Karpas-422 (cell line): ENCODE results near the gene WWOX. TPM values are rescaled to one million over a fixed set of nuclear protein-coding genes. Genes with fewer than 3 reads are reported as not detected.

Experiments
- DNase-seq: peaks from one replicate; pipeline ENCODE4 v3.0.0-alpha.2; 2015
- H2AFZ ChIP-seq: fragments of 200-600 bp; sonication (generic); 2 replicates; pipeline ENCODE4 v1.6.1; 2014; ENCODE audit warnings: antibody characterized with exemption, low read length, mixed read lengths
- H3K27ac ChIP-seq: fragments of 200-600 bp; sonication (generic); 2 replicates; pipeline ENCODE4 v1.5.1; 2014; ENCODE audit warnings: mild to moderate bottlenecking, low read length, moderate library complexity
- H3K27me3 ChIP-seq: fragments of 200-600 bp; sonication (generic); 2 replicates; pipeline ENCODE4 v1.6.1; 2014; ENCODE audit warnings: low read length, mixed read lengths
- H3K36me3 ChIP-seq: fragments of 200-600 bp; sonication (generic); 2 replicates; pipeline ENCODE4 v1.6.1; 2014; ENCODE audit warnings: low read length, mixed read lengths; ENCODE audit not compliant: insufficient read depth
- H3K4me1 ChIP-seq: fragments of 200-600 bp; sonication (generic); 2 replicates; pipeline ENCODE4 v1.6.1; 2014; ENCODE audit warnings: mild to moderate bottlenecking, low read length, mixed read lengths
- H3K4me2 ChIP-seq: fragments of 200-600 bp; sonication (generic); 2 replicates; pipeline ENCODE4 v1.6.1; 2014; ENCODE audit warnings: low read length, low read depth, mild to moderate bottlenecking; ENCODE audit not compliant: poor library complexity, severe bottlenecking
- H3K4me3 ChIP-seq: fragments of 200-600 bp; sonication (generic); 2 replicates; pipeline ENCODE4 v1.5.1; 2014; ENCODE audit warnings: mild to moderate bottlenecking, antibody characterized with exemption, low read length, mixed read lengths
- H3K79me2 ChIP-seq: fragments of 200-600 bp; sonication (generic); 2 replicates; pipeline ENCODE4 v1.6.1; 2014; ENCODE audit warnings: mild to moderate bottlenecking, low read length, mixed read lengths
- H3K9ac ChIP-seq: fragments of 200-600 bp; sonication (generic); 2 replicates; pipeline ENCODE4 v1.6.0; 2014; ENCODE audit warnings: low read length
- H3K9me2 ChIP-seq: fragments of 200-600 bp; sonication (generic), shearing (Covaris generic); replicated peaks from 2 replicates; pipeline ENCODE4 v1.6.0; 2014; ENCODE audit warnings: mild to moderate bottlenecking, low read length, moderate library complexity; ENCODE audit not compliant: insufficient read depth
- H3K9me3 ChIP-seq: fragments of 300-700, 200-600 bp; sonication (generic); 2 replicates; pipeline ENCODE4 v1.6.1; 2014; ENCODE audit warnings: low read length, mixed read lengths
- H4K20me1 ChIP-seq: fragments of 200-600 bp; sonication (generic); 2 replicates; pipeline ENCODE4 v1.6.1; 2014; ENCODE audit warnings: mild to moderate bottlenecking, antibody characterized with exemption, low read length, low read depth; ENCODE audit not compliant: insufficient read depth
- total RNA-seq: library from RNA; depleted of rRNA; stranded (reverse); fragments of >200 nt; shearing (Covaris generic); gene quantifications from 2 replicates; pipeline ENCODE4 v1.2.3, GENCODE V29; 2014; ENCODE audit warnings: low replicate concordance

Gene WWOX
- total RNA-seq, 1 experiment from 2014 or later, result 66.2 TPM

DNA sequence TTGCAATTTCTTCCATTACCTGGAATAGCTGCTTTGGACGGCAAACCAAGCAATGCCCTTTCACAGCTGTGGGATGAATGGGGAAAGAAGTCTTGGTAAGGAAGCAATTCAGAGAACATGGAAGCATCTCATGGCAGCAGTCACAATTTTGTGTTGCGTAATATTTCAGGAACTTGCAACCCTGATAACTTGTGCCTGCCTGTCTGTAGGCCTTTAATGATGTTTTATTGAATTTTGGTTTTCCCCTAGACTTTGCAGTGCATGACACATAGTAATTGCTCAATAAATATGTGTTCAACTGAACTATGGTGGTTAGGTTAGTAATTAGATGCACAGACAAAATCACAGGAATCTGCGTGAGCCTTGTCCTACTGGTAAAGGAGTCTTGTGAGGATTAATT lies 439.5 kb downstream of the WWOX start:
- Histone ChIP-seq H3K79me2 (no peaks in the 10 kb centered on the region), H3K9ac (no peak overlapping the region), H3K36me3 (no peaks in the 10 kb centered on the region), H3K4me1 (no peaks in the 10 kb centered on the region), H3K4me3 (no peak overlapping the region), H4K20me1 (no peaks in the 10 kb centered on the region), H3K4me2 (no peak overlapping the region), H3K9me2 (no peaks in the 10 kb centered on the region), H3K9me3 (peaks cover 13% of the 10 kb centered on the region), H2AFZ (no peak overlapping the region), H3K27ac (no peak overlapping the region), H3K27me3 (no peaks in the 10 kb centered on the region)
- DNase-seq, result no peak

DNA sequence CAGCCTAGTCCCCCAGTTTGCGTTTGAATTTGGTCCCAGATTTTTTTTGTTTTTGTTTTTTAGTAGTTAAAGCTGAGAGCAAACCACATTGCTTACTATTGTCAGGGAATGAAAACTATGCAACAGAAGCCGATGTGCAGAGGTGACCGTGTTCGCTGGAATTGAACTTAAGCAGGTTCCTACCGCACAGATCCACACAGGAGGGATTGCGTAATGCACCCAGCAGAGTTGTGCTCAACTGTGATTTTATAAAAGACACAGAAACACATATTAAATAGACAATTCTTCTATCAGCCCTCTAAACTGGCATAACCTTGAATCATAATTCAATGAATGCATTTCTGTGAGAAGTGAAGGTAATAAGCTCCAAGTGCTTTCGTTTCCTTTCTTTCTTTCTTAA lies 443.0 kb downstream of the WWOX start:
- Histone ChIP-seq H4K20me1 (no peaks in the 10 kb centered on the region), H3K9me2 (no peaks in the 10 kb centered on the region), H3K27ac (no peak overlapping the region), H3K9ac (no peak overlapping the region), H3K9me3 (peaks cover 5% of the 10 kb centered on the region; the same call in 1 of the 2 replicates), H3K27me3 (no peaks in the 10 kb centered on the region), H3K4me1 (no peaks in the 10 kb centered on the region), H3K79me2 (no peaks in the 10 kb centered on the region), H3K36me3 (no peaks in the 10 kb centered on the region), H3K4me2 (no peak overlapping the region), H3K4me3 (no peak overlapping the region), H2AFZ (no peak overlapping the region)
- no peak for DNase-seq

DNA sequence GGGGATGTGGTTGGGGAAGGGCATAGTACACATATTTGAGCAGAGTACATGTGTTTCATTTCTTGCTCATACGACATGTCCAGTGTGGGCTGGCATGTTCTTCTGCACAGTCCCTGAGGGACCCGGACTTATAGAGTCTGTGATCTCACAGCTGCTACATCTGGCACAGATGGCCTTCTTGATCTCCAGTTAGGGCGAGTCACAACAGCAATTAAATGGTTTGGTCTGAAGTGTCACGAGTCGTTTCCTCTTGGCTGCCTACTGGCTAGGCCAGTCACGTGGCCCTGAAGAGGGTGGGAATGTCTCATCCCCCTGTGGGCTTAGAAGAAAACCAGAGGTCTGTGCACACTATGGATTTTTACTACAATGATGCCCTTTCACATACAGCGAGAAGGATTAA lies 443.6 kb downstream of the WWOX start:
- Histone ChIP-seq H3K9ac (no peak overlapping the region), H4K20me1 (no peaks in the 10 kb centered on the region), H3K4me2 (no peak overlapping the region), H3K36me3 (no peaks in the 10 kb centered on the region), H2AFZ (no peak overlapping the region), H3K27me3 (no peaks in the 10 kb centered on the region), H3K4me3 (no peak overlapping the region), H3K9me2 (no peaks in the 10 kb centered on the region), H3K79me2 (no peaks in the 10 kb centered on the region), H3K27ac (no peak overlapping the region), H3K4me1 (no peaks in the 10 kb centered on the region), H3K9me3 (peaks cover 5% of the 10 kb centered on the region; the same call in 1 of the 2 replicates)
- DNase-seq, result no peak

DNA sequence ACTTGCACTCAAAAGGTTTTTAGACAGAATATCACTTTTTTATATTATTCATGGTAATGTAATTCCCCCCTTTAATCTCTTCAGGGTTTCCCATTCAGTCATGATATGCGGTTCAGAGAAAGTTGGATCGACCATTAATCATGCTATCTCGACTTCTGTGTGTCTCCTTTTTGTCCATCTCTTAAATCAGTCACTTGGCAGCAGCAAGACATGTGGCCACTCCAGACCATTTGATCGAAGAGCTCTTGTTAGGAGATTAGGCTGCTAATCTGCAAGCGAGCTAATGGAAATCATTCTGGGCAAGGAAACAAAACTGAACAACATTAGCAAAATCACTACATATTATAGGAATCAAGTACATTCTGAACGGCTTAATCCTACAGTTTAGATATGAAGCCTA lies 449.9 kb downstream of the WWOX start:
- Histone ChIP-seq H3K79me2 (no peaks in the 10 kb centered on the region), H3K4me3 (no peak overlapping the region), H3K27ac (no peak overlapping the region), H3K36me3 (no peaks in the 10 kb centered on the region), H3K9me3 (peaks cover 5% of the 10 kb centered on the region), H3K9me2 (no peaks in the 10 kb centered on the region), H3K9ac (no peak overlapping the region), H4K20me1 (no peaks in the 10 kb centered on the region), H3K4me1 (no peaks in the 10 kb centered on the region), H3K27me3 (no peaks in the 10 kb centered on the region), H2AFZ (no peak overlapping the region), H3K4me2 (no peak overlapping the region)
- no peak for DNase-seq

DNA sequence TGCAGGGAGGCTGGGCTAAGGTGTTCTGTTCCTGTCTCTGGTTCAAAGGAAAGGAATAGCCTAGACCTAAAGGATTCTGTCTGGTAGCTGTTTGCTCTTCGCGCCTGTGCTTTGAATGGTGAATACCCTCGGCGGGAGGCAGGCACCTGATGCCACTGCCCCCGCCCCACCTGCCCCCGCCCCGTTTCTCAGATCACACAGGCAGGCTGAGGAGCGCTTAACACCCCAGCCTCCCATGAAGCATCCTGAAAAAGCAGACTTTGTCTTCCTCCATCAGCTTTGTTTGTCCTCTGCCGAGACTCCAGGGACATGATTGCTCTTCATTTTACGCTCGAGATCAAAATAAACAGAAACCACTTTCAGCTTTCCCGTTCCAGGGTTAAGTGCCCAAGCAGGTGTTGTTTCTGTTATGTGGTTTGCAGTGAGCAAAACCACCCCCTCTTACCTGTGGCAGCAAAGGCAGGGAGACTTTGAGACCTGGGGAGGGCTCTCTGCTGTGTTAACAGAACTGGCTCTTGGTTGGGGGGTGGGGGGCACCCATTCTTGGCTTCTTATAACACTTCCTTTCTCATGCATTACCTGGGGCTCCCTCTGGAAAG lies 452.1 kb downstream of the WWOX start:
- H3K36me3 ChIP-seq, result no peaks in the 10 kb centered on the region
- no peaks in the 10 kb centered on the region for H3K27me3 ChIP-seq
- no peak overlapping the region for H2AFZ ChIP-seq
- no peak overlapping the region for H3K9ac ChIP-seq
- H3K9me2 ChIP-seq, result no peaks in the 10 kb centered on the region
- no peaks in the 10 kb centered on the region for H4K20me1 ChIP-seq
- no peaks in the 10 kb centered on the region for H3K79me2 ChIP-seq
- peaks cover 10% of the 10 kb centered on the region for H3K9me3 ChIP-seq
- no peak overlapping the region for H3K4me2 ChIP-seq
- H3K4me3 ChIP-seq, result no peak overlapping the region
- no peaks in the 10 kb centered on the region for H3K4me1 ChIP-seq
- no peak for DNase-seq
- H3K27ac ChIP-seq, result no peak overlapping the region

DNA sequence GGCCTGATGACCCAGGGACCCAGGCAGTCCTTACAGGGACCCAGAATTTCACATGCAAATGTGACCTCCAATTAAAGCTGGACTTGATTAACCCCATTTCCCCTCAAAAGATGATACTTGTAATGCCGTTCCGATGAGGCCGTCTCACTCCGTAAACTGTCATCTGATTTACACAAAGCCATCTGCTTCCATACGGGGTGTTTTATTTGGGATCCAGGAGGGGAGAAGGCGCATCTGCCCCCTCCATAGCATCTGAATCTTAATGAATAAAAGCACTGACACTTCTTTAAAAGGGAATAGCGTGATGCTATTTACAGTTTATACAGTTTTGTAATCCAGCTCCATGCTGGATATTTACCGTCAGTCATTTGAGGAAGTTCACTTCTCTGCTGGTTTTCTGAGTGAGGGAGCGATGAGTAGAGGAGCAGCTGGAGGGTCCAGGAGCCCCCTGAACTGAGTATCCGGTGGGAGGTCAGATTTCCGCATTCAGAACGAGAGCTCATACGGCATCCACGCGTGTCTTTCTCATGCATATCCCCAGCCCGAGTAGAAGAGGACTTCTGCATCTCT lies 452.7 kb downstream of the WWOX start:
- Histone ChIP-seq H4K20me1 (no peaks in the 10 kb centered on the region), H3K9me3 (peaks cover 10% of the 10 kb centered on the region), H3K4me2 (no peak overlapping the region), H3K4me1 (no peaks in the 10 kb centered on the region), H2AFZ (no peak overlapping the region), H3K36me3 (no peaks in the 10 kb centered on the region), H3K79me2 (no peaks in the 10 kb centered on the region), H3K27ac (no peak overlapping the region), H3K9ac (no peak overlapping the region), H3K4me3 (no peak overlapping the region), H3K9me2 (no peaks in the 10 kb centered on the region), H3K27me3 (no peaks in the 10 kb centered on the region)
- DNase-seq, result no peak

DNA sequence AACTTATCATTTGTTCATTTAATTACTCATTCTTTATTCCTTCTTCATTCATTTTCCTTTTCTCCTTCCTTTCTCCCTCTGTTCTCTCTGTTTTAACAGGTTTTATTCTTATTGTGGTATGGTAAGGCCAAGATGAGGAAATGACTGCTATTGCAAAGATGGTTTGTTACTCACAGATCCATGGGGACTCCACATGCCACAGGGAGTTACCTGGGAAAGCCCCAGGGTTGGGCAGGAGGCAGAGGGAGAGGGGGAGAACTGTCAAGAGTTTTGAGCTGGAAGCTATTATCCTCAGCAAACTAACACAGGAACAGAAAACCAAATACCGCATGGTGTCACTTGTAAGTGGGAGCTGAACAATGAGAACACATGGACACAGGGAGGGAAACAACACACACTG lies 453.3 kb downstream of the WWOX start:
- Histone ChIP-seq H3K9me2 (no peaks in the 10 kb centered on the region), H3K4me2 (no peak overlapping the region), H4K20me1 (no peaks in the 10 kb centered on the region), H3K9me3 (peaks cover 10% of the 10 kb centered on the region), H3K27ac (no peak overlapping the region), H2AFZ (no peak overlapping the region), H3K4me3 (no peak overlapping the region), H3K79me2 (no peaks in the 10 kb centered on the region), H3K4me1 (no peaks in the 10 kb centered on the region), H3K27me3 (no peaks in the 10 kb centered on the region), H3K36me3 (no peaks in the 10 kb centered on the region), H3K9ac (no peak overlapping the region)
- no peak for DNase-seq

DNA sequence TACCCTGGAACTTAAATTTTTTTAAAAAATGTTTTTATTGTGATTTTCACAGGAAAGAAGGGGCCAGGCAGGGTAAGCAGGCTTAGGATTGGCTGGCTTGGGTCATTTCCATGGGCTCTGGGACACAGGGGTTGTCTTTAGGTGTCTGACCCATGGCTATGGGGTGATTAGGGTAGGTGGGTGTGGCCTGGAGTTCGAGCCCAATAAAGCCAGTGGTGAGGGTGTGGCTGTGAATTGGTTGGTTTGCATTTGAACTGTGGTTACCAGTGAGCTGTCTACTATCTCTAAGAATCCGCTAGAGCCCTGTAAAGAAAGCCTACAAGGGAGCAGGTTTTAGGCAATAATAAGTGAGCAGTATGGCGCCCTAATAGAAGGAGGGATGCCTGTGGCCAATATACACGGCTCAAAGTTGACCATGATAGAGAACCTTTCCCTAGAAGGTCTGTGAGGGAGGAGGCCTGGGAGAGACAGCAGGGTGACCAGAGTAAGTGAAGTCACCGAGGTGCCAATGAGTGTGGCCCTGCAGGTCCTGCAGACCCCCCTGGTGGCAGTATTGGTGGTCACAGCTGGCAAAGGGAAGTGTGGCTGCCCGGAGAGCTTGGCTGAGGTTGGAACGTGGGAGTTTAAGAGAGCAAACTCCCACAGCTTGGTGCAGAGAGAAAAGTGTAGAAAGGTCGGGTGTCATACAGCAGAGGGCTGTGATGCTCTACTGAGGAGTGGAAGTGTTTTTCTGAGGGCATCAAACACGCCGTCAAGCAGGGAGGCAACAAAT lies 454.0 kb downstream of the WWOX start:
- Histone ChIP-seq H2AFZ (no peak overlapping the region), H3K9me3 (peaks cover 10% of the 10 kb centered on the region), H3K27me3 (no peaks in the 10 kb centered on the region), H3K4me2 (no peak overlapping the region), H3K4me1 (no peaks in the 10 kb centered on the region), H4K20me1 (no peaks in the 10 kb centered on the region), H3K27ac (no peak overlapping the region), H3K79me2 (no peaks in the 10 kb centered on the region), H3K36me3 (no peaks in the 10 kb centered on the region), H3K4me3 (no peak overlapping the region), H3K9ac (no peak overlapping the region), H3K9me2 (no peaks in the 10 kb centered on the region)
- no peak for DNase-seq
